ENCODE results near the gene MYO15B. TPM values are rescaled to one million over a fixed set of nuclear protein-coding genes. Genes with fewer than 3 reads are reported as not detected.

The MYO15B gene
- total and polyA plus RNA-seq, 10 donors: 123 to 569 (median 347) TPM

DNA sequence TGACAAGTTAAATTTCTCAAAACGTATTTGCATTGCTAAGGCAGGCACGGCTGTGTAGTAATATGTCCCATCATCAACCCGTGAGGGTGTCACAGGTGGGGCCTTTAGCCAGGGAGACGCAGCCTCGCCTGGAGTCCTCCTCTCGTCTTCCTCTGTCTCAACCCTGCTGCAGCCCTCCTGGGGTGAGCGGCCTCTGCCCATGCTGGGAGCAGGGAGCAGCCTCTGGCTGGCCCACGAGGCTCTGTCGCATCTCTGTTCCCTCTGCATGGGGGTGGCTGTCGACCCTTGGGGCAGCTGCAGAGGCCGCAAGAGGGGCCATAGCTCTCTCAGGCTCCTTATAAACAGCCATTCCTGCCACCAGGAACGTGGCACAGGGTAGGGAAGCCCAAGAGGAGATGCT lies 44.8 kb downstream of the MYO15B start:
- Histone ChIP-seq H3K36me3 (peaks cover 0 to 57% (median 11%) of the 10 kb centered on the region in 6 donors), H3K27ac (peak overlapping the region in 3 of 8 donors; percentile 21 to 73 (median 22)), H3K4me1 (peaks cover 14 to 24% (median 21%) of the 10 kb centered on the region in 6 donors), H3K9me3 (no peaks in the 10 kb centered on the region), H3K4me3 (no peak overlapping the region), H3K27me3 (replicated peaks in 1 of 7) (no peaks in the 10 kb centered on the region)
- TF ChIP-seq POLR2AphosphoS5 (IDR thresholded peaks at IDR 0.05): no peak
- no peak for TF ChIP-seq POLR2A (IDR thresholded peaks at IDR 0.05)
- TF ChIP-seq, protein P1, sequence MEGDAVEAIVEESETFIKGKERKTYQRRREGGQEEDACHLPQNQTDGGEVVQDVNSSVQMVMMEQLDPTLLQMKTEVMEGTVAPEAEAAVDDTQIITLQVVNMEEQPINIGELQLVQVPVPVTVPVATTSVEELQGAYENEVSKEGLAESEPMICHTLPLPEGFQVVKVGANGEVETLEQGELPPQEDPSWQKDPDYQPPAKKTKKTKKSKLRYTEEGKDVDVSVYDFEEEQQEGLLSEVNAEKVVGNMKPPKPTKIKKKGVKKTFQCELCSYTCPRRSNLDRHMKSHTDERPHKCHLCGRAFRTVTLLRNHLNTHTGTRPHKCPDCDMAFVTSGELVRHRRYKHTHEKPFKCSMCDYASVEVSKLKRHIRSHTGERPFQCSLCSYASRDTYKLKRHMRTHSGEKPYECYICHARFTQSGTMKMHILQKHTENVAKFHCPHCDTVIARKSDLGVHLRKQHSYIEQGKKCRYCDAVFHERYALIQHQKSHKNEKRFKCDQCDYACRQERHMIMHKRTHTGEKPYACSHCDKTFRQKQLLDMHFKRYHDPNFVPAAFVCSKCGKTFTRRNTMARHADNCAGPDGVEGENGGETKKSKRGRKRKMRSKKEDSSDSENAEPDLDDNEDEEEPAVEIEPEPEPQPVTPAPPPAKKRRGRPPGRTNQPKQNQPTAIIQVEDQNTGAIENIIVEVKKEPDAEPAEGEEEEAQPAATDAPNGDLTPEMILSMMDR (IDR thresholded peaks at IDR 0.05 in 8 of 11, conservative IDR thresholded peaks at IDR 0.05 in 3 of 11): no peak
- 80 to 88% (median 82%) methylated on average over 6 to 12 of the region's 12 CpGs for WGBS, 5 donors
- intact Hi-C loops (cut with DNase I; ENCODE audit: low total_unique reads): loop anchor here (2.0 kb wide), 1 partner anchor 116 kb away; no protein-coding TSS in a partner anchor
- no peak for DNase-seq

DNA sequence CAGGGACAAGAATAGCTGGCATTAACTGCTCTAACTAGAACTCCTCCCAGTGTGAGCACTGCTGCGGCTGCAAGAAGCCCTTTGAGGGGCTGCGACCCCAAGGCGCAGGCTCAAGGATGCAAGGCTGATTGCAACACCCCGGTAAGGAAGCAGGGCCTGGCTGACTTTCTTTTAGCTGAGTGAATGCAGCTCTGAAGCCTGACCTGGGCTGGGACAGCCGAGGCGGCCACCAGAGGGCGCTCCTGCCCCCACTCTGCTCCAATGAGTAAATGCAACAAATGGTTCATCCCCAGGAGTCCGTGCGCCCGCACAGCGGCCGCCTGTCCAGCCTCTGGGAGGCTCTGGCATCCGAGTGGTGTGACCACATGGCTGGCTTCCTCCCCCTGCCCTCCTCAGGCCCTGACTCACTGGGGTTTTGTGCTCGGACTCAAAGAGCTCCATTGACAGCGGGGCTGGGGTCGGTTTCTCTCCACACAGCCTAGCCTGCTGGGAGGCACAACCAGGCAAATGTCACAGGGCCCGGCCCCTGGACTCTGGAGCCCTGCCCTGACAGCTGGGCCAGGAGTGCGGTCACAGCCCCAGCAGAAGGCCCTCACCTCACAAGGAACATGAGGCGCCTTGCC lies 45.4 kb downstream of the MYO15B start, which contains the start of gene SMIM5:
Gene SMIM5 (plus strand): TSS at position 572 of the 623 bp plus-strand sequence. CDS start 6,768 bp downstream, outside the sequence.
- peaks cover 0 to 55% (median 10%) of the 10 kb centered on the region in 6 donors for H3K36me3 ChIP-seq
- no peaks in the 10 kb centered on the region for H3K27me3 ChIP-seq (replicated peaks in 1 of 7)
- peaks cover 14 to 24% (median 21%) of the 10 kb centered on the region in 6 donors for H3K4me1 ChIP-seq
- DNase-seq: peak; percentile 95
- no peak for TF ChIP-seq POLR2A (IDR thresholded peaks at IDR 0.05)
- TF ChIP-seq, protein P1 (IDR thresholded peaks at IDR 0.05 in 8 of 11, conservative IDR thresholded peaks at IDR 0.05 in 3 of 11): peak; percentile 76 to 99 (median 96)
- TF ChIP-seq POLR2AphosphoS5 (IDR thresholded peaks at IDR 0.05): peak; percentile 35 to 61 (median 43)
- H3K27ac ChIP-seq: peak within 1 kb of the TSS in 7 of 8 donors; percentile 14 to 73 (median 68)
- intact Hi-C loops (cut with DNase I; ENCODE audit: low total_unique reads): loop anchor here (2.0 kb wide), 1 partner anchor 116 kb away; no protein-coding TSS in a partner anchor
- peak within 1 kb of the TSS in 2 of 8 donors; percentile 6 to 7 for H3K4me3 ChIP-seq
- no peaks in the 10 kb centered on the region for H3K9me3 ChIP-seq
- 17 to 27% (median 22%) methylated on average over 11 to 19 of the region's 19 CpGs for WGBS, 5 donors

DNA sequence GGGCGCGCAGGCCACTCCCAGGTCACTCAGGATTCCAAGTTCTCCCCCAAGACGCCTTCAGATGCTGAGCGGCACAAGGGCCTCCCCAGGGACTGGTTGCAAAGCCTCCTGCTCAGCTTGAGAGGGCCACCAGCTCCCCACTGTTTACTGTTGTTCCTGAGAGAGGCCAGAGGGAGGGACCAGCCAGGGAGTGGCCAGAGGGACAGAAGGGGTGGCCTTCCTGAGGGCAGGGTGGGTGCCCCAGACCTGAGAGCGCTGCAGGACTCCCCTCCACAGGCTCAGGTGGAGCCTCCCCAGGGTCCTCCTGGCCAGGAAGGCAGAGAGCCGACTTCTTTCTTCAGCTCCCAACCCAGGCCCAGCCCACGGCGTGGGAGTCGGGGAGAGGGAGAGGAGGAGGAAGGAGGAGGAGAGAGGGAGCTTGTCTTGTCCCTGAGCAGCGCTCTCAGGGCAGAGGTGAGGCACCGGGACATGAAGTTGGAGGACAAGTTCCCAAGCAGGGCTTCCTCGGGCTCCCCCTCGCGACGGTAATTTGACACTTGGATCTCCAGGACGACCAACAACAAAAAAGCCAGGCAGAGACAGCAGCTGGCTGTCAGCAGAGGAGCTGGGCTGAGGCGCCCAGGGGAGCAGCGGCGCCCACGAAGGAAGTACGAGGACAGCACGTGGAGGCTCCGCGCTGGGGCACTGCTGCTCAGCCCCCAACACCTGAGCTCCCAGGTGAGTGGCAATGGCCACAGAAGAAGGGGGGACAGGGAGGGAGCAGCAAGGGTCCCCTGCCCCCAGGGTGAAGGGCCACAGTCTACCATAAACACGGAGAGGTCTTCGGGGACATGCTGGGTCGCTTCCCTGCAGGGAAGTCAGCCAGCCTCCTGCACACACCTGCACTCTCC lies 46.1 kb downstream of the MYO15B start:
- H3K36me3 ChIP-seq: peaks cover 0 to 54% (median 7%) of the 10 kb centered on the region in 6 donors
- H3K27ac ChIP-seq: peak overlapping the region in 7 of 8 donors; percentile 14 to 73 (median 68)
- peak overlapping the region in 2 of 8 donors; percentile 6 to 7 for H3K4me3 ChIP-seq
- DNase-seq: peak; percentile 88
- 13 to 22% (median 21%) methylated on average over 23 to 27 of the region's 27 CpGs for WGBS, 5 donors
- TF ChIP-seq POLR2AphosphoS5 (IDR thresholded peaks at IDR 0.05) (peak; percentile 36 to 60 (median 48)), POLR2A (IDR thresholded peaks at IDR 0.05) (no peak)
- TF ChIP-seq, protein P1 (IDR thresholded peaks at IDR 0.05 in 8 of 11, conservative IDR thresholded peaks at IDR 0.05 in 3 of 11): peak in 10 of 11 experiments; percentile 4 to 63 (median 42)
- no peaks in the 10 kb centered on the region for H3K9me3 ChIP-seq
- intact Hi-C loops (cut with DNase I; ENCODE audit: low total_unique reads): loop anchor here (2.0 kb wide), 1 partner anchor 115 kb away; no protein-coding TSS in a partner anchor
- H3K27me3 ChIP-seq (replicated peaks in 1 of 7): no peaks in the 10 kb centered on the region
- H3K4me1 ChIP-seq: peaks cover 14 to 24% (median 21%) of the 10 kb centered on the region in 6 donors

All from spleen (tissue), 11 donors.